GM23248 (cell line): ENCODE results near the gene JDP2. TPM values are rescaled to one million over a fixed set of nuclear protein-coding genes. Genes with fewer than 3 reads are reported as not detected.

Experiments
- DNase-seq: peaks from one replicate; pipeline ENCODE4 v3.0.0-alpha.2; 2015
- H2AFZ ChIP-seq: fragments of 200-600 bp; sonication (generic); 2 replicates; pipeline ENCODE4 v1.6.1; 2016; ENCODE audit warnings: antibody characterized with exemption
- H3F3A ChIP-seq: fragments of 200-600 bp; sonication (generic); 2 replicates; pipeline ENCODE4 v1.6.1; 2016; ENCODE audit warnings: mild to moderate bottlenecking, antibody characterized with exemption, mixed run types; ENCODE audit not compliant: insufficient read depth
- H3K27ac ChIP-seq: fragments of 200-600 bp; sonication (generic); 2 replicates; pipeline ENCODE4 v1.5.1; 2016; ENCODE audit warnings: mild to moderate bottlenecking
- H3K27me3 ChIP-seq: fragments of 200-600 bp; sonication (generic); replicated peaks from 2 replicates; pipeline ENCODE4 v1.6.1; 2016; ENCODE audit warnings: mild to moderate bottlenecking; ENCODE audit not compliant: insufficient read depth
- H3K36me3 ChIP-seq: fragments of 200-600 bp; sonication (generic); 2 replicates; pipeline ENCODE4 v1.6.1; 2016; ENCODE audit warnings: low read depth, mild to moderate bottlenecking
- H3K4me1 ChIP-seq: fragments of 200-600 bp; sonication (generic); 2 replicates; pipeline ENCODE4 v1.6.1; 2016; ENCODE audit warnings: mild to moderate bottlenecking; ENCODE audit not compliant: insufficient read depth
- H3K4me2 ChIP-seq: fragments of 200-600 bp; sonication (generic); one replicate; pipeline ENCODE4 v1.6.1; 2016; ENCODE audit warnings: mild to moderate bottlenecking; ENCODE audit not compliant: unreplicated experiment
- H3K4me3 ChIP-seq: fragments of 200-600 bp; sonication (generic); 2 replicates; pipeline ENCODE4 v1.5.1; 2016; ENCODE audit warnings: mild to moderate bottlenecking
- H3K79me2 ChIP-seq: fragments of 200-600 bp; sonication (generic); 2 replicates; pipeline ENCODE4 v1.6.1; 2016; ENCODE audit warnings: mild to moderate bottlenecking; ENCODE audit not compliant: insufficient read depth
- H3K9ac ChIP-seq: fragments of 200-600 bp; sonication (generic); 2 replicates; pipeline ENCODE4 v1.6.1; 2016; ENCODE audit warnings: mild to moderate bottlenecking
- H3K9me2 ChIP-seq: fragments of 200-600 bp; sonication (generic); 2 replicates; pipeline ENCODE4 v1.6.1; 2016; ENCODE audit warnings: mixed run types, mild to moderate bottlenecking, moderate library complexity; ENCODE audit not compliant: insufficient read depth
- H3K9me3 ChIP-seq: fragments of 200-600 bp; sonication (generic); one replicate; pipeline ENCODE4 v1.6.1; 2017; ENCODE audit warnings: low read depth
- H4K20me1 ChIP-seq: fragments of 200-600 bp; sonication (generic); 2 replicates; pipeline ENCODE4 v1.6.0; 2016; ENCODE audit not compliant: insufficient read depth
- EZH2 ChIP-seq: fragments of 200-600 bp; sonication (generic); IDR thresholded peaks from 2 replicates; pipeline ENCODE4 v1.6.1; 2018; ENCODE audit warnings: antibody characterized with exemption, mild to moderate bottlenecking; ENCODE audit not compliant: insufficient read depth, poor library complexity, severe bottlenecking
- EZH2phosphoT487 ChIP-seq: fragments of 200-600 bp; sonication (generic); IDR thresholded peaks from 2 replicates; pipeline ENCODE4 v1.6.1; 2018; ENCODE audit warnings: antibody characterized with exemption, moderate library complexity, mild to moderate bottlenecking, low read depth; ENCODE audit not compliant: insufficient read depth
- WGBS, 2 experiments: methylation state at CpG; one replicate each; pipeline ENCODE4 v1.1.6; 2015 to 2017; ENCODE audit warnings: low lambda C conversion rate in 2 of 2, low coverage in 1 of 2; ENCODE audit errors: missing lambda C conversion rate in 2 of 2; 5-methylcytosine and 5-hydroxymethylcytosine counted together
- in situ Hi-C: fragments of 300-500 bp; cut with MboI; formaldehyde crosslinking; loops from 2 replicates; pipeline ENCODE4 v1.15.0; 2020
- polyA plus RNA-seq: library from polyadenylated mRNA; unstranded; fragments of >200 nt; fragmentation: Nextera tagmentation; extraction: Ambion mirVana; gene quantifications from 2 replicates; pipeline ENCODE4 v1.2.1, GENCODE V29; 2016
- total RNA-seq: library from RNA; depleted of rRNA; stranded (reverse); fragments of >200 nt; shearing (Covaris generic); gene quantifications from 2 replicates; pipeline ENCODE4 v1.2.3, GENCODE V29; 2014

Gene JDP2
- total and polyA plus RNA-seq, 2 experiments from 2014 or later = 20.0 to 163 TPM

DNA sequence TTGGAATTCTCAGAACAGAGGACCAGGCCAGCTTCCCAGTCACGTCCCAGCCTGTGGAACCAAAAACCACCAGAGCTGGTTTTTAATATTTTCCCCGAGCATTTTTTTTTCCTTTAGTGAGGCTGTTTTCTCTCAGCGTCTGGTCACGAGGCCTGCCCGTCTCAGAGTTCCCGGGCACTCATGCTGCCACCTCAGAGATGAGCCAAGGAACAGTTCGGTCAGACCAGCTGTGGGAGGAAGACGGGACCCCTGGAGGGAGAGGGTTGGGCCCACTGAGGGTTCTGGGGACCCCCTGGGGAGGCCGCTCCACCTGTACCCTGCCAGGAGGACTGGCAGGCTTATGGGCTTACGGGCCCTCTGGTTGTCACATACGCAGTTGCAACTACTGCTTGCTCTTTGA lies 39.9 kb downstream of the JDP2 start:
- Histone ChIP-seq H3K36me3 (peaks cover 41% of the 10 kb centered on the region), H3K9me2 (no peaks in the 10 kb centered on the region), H3K4me1 (no peaks in the 10 kb centered on the region), H3K4me2 (no peak overlapping the region), H2AFZ (no peak overlapping the region), H3K79me2 (peaks cover 86% of the 10 kb centered on the region), H3F3A (peaks cover 24% of the 10 kb centered on the region), H3K27me3 (no peaks in the 10 kb centered on the region), H4K20me1 (peaks cover 12% of the 10 kb centered on the region; the same call in 1 of the 2 replicates), H3K9ac (no peak overlapping the region), H3K4me3 (no peak overlapping the region), H3K9me3 (no peaks in the 10 kb centered on the region), H3K27ac (no peak overlapping the region)
- no peak for DNase-seq
- TF ChIP-seq EZH2phosphoT487 = no peak
- TF ChIP-seq EZH2 = no peak
- 63 to 73% methylated on average over 11 of the region's 11 CpGs for WGBS, 2 experiments
- in situ Hi-C loops = loop anchor here (25.0 kb wide), 1 partner anchor 330 kb away; the partner anchor contains the start of gene NEK9

DNA sequence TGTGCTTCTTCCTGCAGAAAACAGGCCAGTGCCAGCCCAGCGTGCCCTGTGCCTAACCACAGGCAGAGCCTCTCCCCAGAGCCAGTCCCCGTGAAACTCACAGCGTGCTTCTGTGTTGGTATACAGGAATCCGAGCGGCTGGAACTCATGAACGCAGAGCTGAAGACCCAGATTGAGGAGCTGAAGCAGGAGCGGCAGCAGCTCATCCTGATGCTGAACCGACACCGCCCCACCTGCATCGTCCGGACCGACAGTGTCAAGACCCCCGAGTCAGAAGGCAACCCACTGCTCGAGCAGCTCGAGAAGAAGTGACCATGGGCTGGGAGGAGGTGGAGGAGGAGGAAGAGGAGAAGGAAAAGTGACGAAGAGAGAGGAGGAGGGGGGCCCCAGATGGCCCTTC lies 41.3 kb downstream of the JDP2 start:
- H3K9me3 ChIP-seq = no peaks in the 10 kb centered on the region
- no peak overlapping the region for H3K4me3 ChIP-seq
- in situ Hi-C loops = loop anchor here (25.0 kb wide), 1 partner anchor 332 kb away; the partner anchor contains the start of gene NEK9
- peaks cover 12% of the 10 kb centered on the region; the same call in 1 of the 2 replicates for H4K20me1 ChIP-seq
- no peak overlapping the region for H3K27ac ChIP-seq
- H3K9ac ChIP-seq = no peak overlapping the region
- peaks cover 46% of the 10 kb centered on the region for H3K36me3 ChIP-seq
- TF ChIP-seq EZH2phosphoT487 (no peak), EZH2 (no peak)
- peaks cover 31% of the 10 kb centered on the region for H3F3A ChIP-seq
- no peak for DNase-seq
- H3K9me2 ChIP-seq = no peaks in the 10 kb centered on the region
- H3K27me3 ChIP-seq = no peaks in the 10 kb centered on the region
- peaks cover 74% of the 10 kb centered on the region for H3K79me2 ChIP-seq
- no peaks in the 10 kb centered on the region for H3K4me1 ChIP-seq
- 90% methylated on average over 15 to 16 of the region's 16 CpGs for WGBS, 2 experiments
- no peak overlapping the region for H3K4me2 ChIP-seq
- H2AFZ ChIP-seq = no peak overlapping the region

DNA sequence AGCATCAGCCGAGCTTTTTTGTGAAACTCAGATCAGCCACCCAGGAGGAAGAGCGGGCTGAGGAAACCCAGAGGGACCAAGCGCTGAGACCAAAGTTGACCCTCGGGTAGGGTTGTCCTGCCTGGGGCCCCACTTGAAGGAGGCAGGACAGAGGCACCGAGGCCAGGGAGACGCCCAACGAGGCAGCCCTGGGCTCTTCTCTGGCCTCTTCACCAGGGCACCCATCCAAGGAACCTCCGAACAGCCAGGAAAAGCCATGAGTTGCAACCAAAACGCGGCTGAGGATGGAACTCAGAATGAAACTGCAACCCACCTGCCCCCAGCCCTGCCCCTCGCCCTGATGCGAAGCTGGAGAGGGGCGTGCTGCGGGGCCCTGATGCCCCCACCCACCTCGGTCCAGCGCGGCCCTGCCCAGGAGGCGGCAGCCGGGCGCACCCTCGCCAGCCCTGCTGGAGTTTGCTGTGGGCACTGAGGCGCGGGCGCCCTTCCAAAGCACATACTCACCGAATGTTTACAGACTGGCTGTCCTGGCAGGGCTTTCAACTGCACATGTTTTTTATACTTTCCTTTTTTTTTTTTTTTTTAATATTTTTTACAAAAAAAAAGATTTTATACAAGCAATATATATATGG lies 41.9 kb downstream of the JDP2 start:
- Histone ChIP-seq H3K4me2 (no peak overlapping the region), H3F3A (peaks cover 31% of the 10 kb centered on the region), H4K20me1 (peaks cover 12% of the 10 kb centered on the region; the same call in 1 of the 2 replicates), H3K79me2 (peaks cover 68% of the 10 kb centered on the region), H3K4me3 (no peak overlapping the region), H3K9ac (no peak overlapping the region), H3K36me3 (peaks cover 47% of the 10 kb centered on the region), H3K27ac (no peak overlapping the region), H3K4me1 (no peaks in the 10 kb centered on the region), H3K27me3 (no peaks in the 10 kb centered on the region), H3K9me2 (no peaks in the 10 kb centered on the region), H2AFZ (no peak overlapping the region), H3K9me3 (no peaks in the 10 kb centered on the region)
- DNase-seq = peak; percentile 50
- WGBS, 2 experiments = 42 to 50% methylated on average over 24 to 25 of the region's 25 CpGs
- in situ Hi-C loops = loop anchor here (25.0 kb wide), 1 partner anchor 332 kb away; the partner anchor contains the start of gene NEK9
- no peak for TF ChIP-seq EZH2
- no peak for TF ChIP-seq EZH2phosphoT487

GRCh38 chr14:75470238-75470797 lies 42.5 kb downstream of the JDP2 start:
- Histone ChIP-seq H4K20me1 (peaks cover 12% of the 10 kb centered on the region; the same call in 1 of the 2 replicates), H3K27ac (no peak overlapping the region), H3K9me2 (no peaks in the 10 kb centered on the region), H3K9me3 (no peaks in the 10 kb centered on the region), H3K79me2 (peaks cover 62% of the 10 kb centered on the region), H3K4me2 (no peak overlapping the region), H3F3A (peaks cover 31% of the 10 kb centered on the region), H3K36me3 (peaks cover 51% of the 10 kb centered on the region), H3K27me3 (no peaks in the 10 kb centered on the region), H2AFZ (no peak overlapping the region), H3K4me3 (no peak overlapping the region), H3K9ac (no peak overlapping the region), H3K4me1 (no peaks in the 10 kb centered on the region)
- no peak for DNase-seq
- no peak for TF ChIP-seq EZH2
- TF ChIP-seq EZH2phosphoT487 = no peak
- 78 to 82% methylated on average over 9 to 12 of the region's 12 CpGs for WGBS, 2 experiments
- in situ Hi-C loops = loop anchor here (25.0 kb wide), 1 partner anchor 333 kb away; the partner anchor contains the start of gene NEK9
